AG08395 (cell line): ENCODE results near the gene CHST3.
"Not testable (repeated sequence)": the region's sequence is repeated elsewhere in the genome, so short reads cannot be mapped to it uniquely, and the experiment has no call there.

Experiments used
- DNase-seq: peaks from one replicate; pipeline ENCODE4 v3.0.0; 2012; ENCODE audit warnings: mixed read lengths, low spot score

The CHST3 gene

GRCh38 chr10:71988895-71989294 lies 24.7 kb downstream of the CHST3 start:
- not testable (repeated sequence) for DNase-seq

- no peak for DNase-seq
Measured at GRCh38 chr10:71989661-71990454, 25.7 kb downstream of the CHST3 start.

- no peak for DNase-seq
Measured at GRCh38 chr10:71990706-71991269, 26.6 kb downstream of the CHST3 start.

- DNase-seq, result no peak
Measured at GRCh38 chr10:71995449-71995848, 31.3 kb downstream of the CHST3 start.

- DNase-seq, result no peak
Measured at GRCh38 chr10:71995887-71996575, 31.8 kb downstream of the CHST3 start.

GRCh38 chr10:71996592-71997371 lies 32.6 kb downstream of the CHST3 start:
- no peak for DNase-seq

GRCh38 chr10:71998119-71998839 lies 34.1 kb downstream of the CHST3 start:
- DNase-seq, result no peak

- peak; percentile 90 for DNase-seq
Measured at GRCh38 chr10:71998840-71999194, 34.6 kb downstream of the CHST3 start.

- peak; percentile 53 for DNase-seq
Measured at GRCh38 chr10:71999360-72000072, 35.3 kb downstream of the CHST3 start.

- DNase-seq, result no peak
Measured at GRCh38 chr10:72000073-72001032, 36.2 kb downstream of the CHST3 start.

GRCh38 chr10:72001033-72001395 lies 36.8 kb downstream of the CHST3 start:
- no peak for DNase-seq

- DNase-seq, result no peak
Measured at GRCh38 chr10:72002354-72003295, 38.4 kb downstream of the CHST3 start.

GRCh38 chr10:72006026-72006425 lies 41.8 kb downstream of the CHST3 start:
- DNase-seq, result no peak

GRCh38 chr10:72007246-72007892 lies 43.2 kb downstream of the CHST3 start:
- DNase-seq, result no peak

GRCh38 chr10:72008096-72008981 lies 44.1 kb downstream of the CHST3 start:
- no peak for DNase-seq

- DNase-seq, result no peak
Measured at GRCh38 chr10:72009051-72009424, 44.8 kb downstream of the CHST3 start.

- DNase-seq, result peak; percentile 97
Measured at GRCh38 chr10:72009425-72010081, 45.4 kb downstream of the CHST3 start.
